MCF 10A (cell line): Measurements from ENCODE around the gene ARMH4. TPM values are rescaled to one million over a fixed set of nuclear protein-coding genes. Genes with fewer than 3 reads are reported as not detected.

Experiments
- BruUV-seq: library from RNA; stranded (reverse); fragments of 400-500 nt; replicated peaks from 2 replicates; lab custom pipeline; 2021; lab: Mats Ljungman, UMichigan
- CTCF ChIA-PET: fragments of 300-600 bp; sonication (Branson Sonifier 250); formaldehyde crosslinking; extraction: SDS; loops from one replicate; lab custom pipeline; 2021; ENCODE audit warnings: antibody characterized with exemption, inconsistent platforms; lab: Yijun Ruan, JAX
- POLR2A ChIA-PET: fragments of 300-600, 350-650 bp; sonication (Branson Sonifier 250); formaldehyde crosslinking; extraction: SDS; loops from one replicate; lab custom pipeline; 2020; ENCODE audit warnings: antibody characterized with exemption, inconsistent platforms; lab: Yijun Ruan, JAX
- DNase-seq: peaks from one replicate; pipeline ENCODE4 v3.0.0-alpha.2; 2018; ENCODE audit not compliant: unreplicated experiment
- H3K27ac Mint-ChIP-seq: one replicate; pipeline ENCODE4 v1.8.0; 2022; ENCODE audit warnings: mild to moderate bottlenecking, low read depth, mixed read lengths; ENCODE audit not compliant: unreplicated experiment
- H3K27me3 Mint-ChIP-seq: one replicate; pipeline ENCODE4 v1.8.0; 2022; ENCODE audit warnings: mixed read lengths; ENCODE audit not compliant: insufficient read depth, unreplicated experiment
- H3K36me3 Mint-ChIP-seq: one replicate; pipeline ENCODE4 v1.8.0; 2022; ENCODE audit warnings: mild to moderate bottlenecking, moderate library complexity, mixed read lengths; ENCODE audit not compliant: insufficient read depth, unreplicated experiment
- H3K4me1 Mint-ChIP-seq: one replicate; pipeline ENCODE4 v1.8.0; 2022; ENCODE audit warnings: mixed read lengths; ENCODE audit not compliant: insufficient read depth, unreplicated experiment
- H3K4me3 Mint-ChIP-seq: one replicate; pipeline ENCODE4 v1.8.0; 2022; ENCODE audit warnings: mild to moderate bottlenecking, moderate library complexity, mixed read lengths; ENCODE audit not compliant: unreplicated experiment
- H3K9me3 Mint-ChIP-seq: one replicate; pipeline ENCODE4 v1.8.0; 2022; ENCODE audit warnings: mixed read lengths; ENCODE audit not compliant: unreplicated experiment
- intact Hi-C: fragments of 100-400 bp; cut with micrococcal nuclease; formaldehyde crosslinking; loops from 2 replicates; pipeline ENCODE4 v1.14.1; 2022
- total RNA-seq: library from RNA; stranded (reverse); gene quantifications from 2 replicates; pipeline ENCODE4 v1.2.3, GENCODE V29; 2022
- TF ChIP-seq, protein P1 (sequence below): fragments of 200-600 bp; IDR thresholded peaks from one replicate; pipeline ENCODE4 v1.8.0; 2022; ENCODE audit warnings: antibody characterized with exemption, mild to moderate bottlenecking; ENCODE audit not compliant: unreplicated experiment

Gene ARMH4
- total RNA-seq, 1 experiment from 2014 or later = not detected

DNA sequence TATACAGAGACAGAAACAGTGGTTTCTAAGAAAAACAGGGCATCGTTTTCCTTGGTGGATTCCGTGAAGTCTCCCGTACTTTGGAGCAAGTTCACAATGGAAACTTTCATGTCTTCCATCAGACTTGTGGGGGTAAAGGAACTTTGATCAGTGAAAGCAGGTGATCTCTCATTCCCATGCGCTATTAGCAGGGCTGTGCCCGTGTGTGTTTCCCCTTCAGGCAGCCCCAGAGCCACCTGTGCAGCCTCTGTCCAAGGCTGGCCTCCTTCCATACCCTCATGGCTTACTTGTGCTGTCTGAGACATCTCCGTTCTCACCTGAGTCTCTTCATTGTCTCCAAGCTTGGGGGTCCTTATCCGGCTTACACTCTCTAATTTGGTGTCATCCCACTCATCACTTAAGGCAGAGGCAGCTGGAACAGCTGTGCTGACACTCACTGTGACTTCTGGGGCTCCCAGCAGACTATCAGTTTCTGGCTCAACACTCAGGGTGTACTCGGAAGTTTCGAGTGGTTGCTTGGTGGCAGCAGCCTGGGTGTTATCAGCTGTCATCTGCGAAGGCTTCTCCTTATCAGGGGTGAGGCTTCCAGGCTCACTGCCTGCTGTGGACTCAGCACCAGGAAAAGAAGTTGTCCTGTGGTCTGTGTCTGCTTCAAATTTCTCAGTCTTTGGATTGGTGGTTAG, 13.8 kb downstream of the ARMH4 start:
- CTCF ChIA-PET = interaction anchor here (0.9 kb wide), 1 partner anchor 29 kb away, joined by 4 read pairs; no protein-coding TSS in a partner anchor
- Mint-ChIP-seq H3K9me3 (no peaks in the 10 kb centered on the region), H3K4me3 (no peak overlapping the region), H3K36me3 (no peaks in the 10 kb centered on the region), H3K4me1 (no peaks in the 10 kb centered on the region), H3K27me3 (no peaks in the 10 kb centered on the region), H3K27ac (no peak overlapping the region)
- DNase-seq = no peak
- POLR2A ChIA-PET = interaction anchor here (0.6 to 0.8 kb wide), 2 partner anchors 9 to 289 kb away, joined by 3 read pairs; partner anchors contain the start of genes KIAA0586 and TIMM9
- TF ChIP-seq, protein P1, sequence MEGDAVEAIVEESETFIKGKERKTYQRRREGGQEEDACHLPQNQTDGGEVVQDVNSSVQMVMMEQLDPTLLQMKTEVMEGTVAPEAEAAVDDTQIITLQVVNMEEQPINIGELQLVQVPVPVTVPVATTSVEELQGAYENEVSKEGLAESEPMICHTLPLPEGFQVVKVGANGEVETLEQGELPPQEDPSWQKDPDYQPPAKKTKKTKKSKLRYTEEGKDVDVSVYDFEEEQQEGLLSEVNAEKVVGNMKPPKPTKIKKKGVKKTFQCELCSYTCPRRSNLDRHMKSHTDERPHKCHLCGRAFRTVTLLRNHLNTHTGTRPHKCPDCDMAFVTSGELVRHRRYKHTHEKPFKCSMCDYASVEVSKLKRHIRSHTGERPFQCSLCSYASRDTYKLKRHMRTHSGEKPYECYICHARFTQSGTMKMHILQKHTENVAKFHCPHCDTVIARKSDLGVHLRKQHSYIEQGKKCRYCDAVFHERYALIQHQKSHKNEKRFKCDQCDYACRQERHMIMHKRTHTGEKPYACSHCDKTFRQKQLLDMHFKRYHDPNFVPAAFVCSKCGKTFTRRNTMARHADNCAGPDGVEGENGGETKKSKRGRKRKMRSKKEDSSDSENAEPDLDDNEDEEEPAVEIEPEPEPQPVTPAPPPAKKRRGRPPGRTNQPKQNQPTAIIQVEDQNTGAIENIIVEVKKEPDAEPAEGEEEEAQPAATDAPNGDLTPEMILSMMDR = no peak
- no TSS peak for BruUV-seq
- intact Hi-C loops = no loop called here

DNA sequence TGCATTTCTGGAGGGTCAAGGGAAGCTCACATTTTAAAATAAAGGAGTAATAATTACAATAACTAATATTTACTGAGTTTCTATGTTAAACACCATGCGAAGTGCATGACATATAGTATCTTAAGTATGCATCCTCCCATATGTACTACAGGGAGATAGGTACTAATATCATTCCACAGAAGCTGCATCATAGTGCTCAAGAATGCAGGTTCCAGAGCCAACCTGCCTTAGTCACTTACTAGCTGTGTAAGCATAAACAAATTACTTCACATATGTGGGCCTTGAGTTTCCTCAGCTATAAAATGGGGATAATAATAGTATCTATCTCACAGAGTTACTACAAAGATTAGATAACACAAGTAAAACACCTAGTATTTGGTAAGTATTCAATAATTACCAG, 18.3 kb downstream of the ARMH4 start:
- Mint-ChIP-seq H3K36me3 (no peaks in the 10 kb centered on the region), H3K4me3 (no peak overlapping the region), H3K9me3 (no peaks in the 10 kb centered on the region), H3K27ac (no peak overlapping the region), H3K4me1 (peaks cover 7% of the 10 kb centered on the region), H3K27me3 (no peaks in the 10 kb centered on the region)
- no TSS peak for BruUV-seq
- intact Hi-C loops = no loop called here
- DNase-seq = peak; percentile 43
- CTCF ChIA-PET = interaction anchor here (0.6 to 1.1 kb wide), 3 partner anchors 26 to 35 kb away, joined by 3 to 4 read pairs (median 3); no protein-coding TSS in a partner anchor
- TF ChIP-seq, protein P1 = no peak
- POLR2A ChIA-PET = interaction anchor here (0.6 to 1.3 kb wide), 4 partner anchors 16 to 67 kb away, joined by 3 to 6 read pairs (median 4); partner anchors contain the start of gene ARMH4

DNA sequence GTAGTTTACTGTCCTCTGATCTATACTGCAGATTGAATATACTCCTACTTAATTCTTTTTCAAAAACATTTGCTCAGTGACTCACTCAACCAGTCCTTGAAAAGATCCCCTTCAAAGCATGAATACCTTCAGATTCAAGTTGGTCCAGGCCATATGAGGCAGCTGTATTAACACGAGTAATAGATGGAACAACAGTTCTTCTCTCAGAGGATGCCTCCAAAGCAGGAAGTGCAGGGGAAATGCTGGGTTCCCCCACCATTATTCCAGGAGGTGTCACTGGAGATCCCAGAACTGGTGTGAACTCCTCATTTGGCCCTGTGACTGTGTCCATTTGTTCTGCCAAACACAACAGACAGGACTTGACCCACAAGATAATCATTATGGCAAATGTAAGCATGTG, 20.6 kb downstream of the ARMH4 start:
- no peak overlapping the region for H3K4me3 Mint-ChIP-seq
- no peaks in the 10 kb centered on the region for H3K9me3 Mint-ChIP-seq
- intact Hi-C loops = no loop called here
- no peaks in the 10 kb centered on the region for H3K27me3 Mint-ChIP-seq
- H3K27ac Mint-ChIP-seq = no peak overlapping the region
- no peak for DNase-seq
- TF ChIP-seq, protein P1 = no peak
- no TSS peak for BruUV-seq
- ChIA-PET POLR2A (interaction anchor here (0.5 to 1.3 kb wide), 3 partner anchors 14 to 63 kb away, joined by 3 read pairs; no protein-coding TSS in a partner anchor), CTCF (interaction anchor here (0.6 to 1.5 kb wide), 3 partner anchors 34 to 227 kb away, joined by 3 to 7 read pairs (median 3); no protein-coding TSS in a partner anchor)
- peaks cover 7% of the 10 kb centered on the region for H3K4me1 Mint-ChIP-seq
- no peaks in the 10 kb centered on the region for H3K36me3 Mint-ChIP-seq

DNA sequence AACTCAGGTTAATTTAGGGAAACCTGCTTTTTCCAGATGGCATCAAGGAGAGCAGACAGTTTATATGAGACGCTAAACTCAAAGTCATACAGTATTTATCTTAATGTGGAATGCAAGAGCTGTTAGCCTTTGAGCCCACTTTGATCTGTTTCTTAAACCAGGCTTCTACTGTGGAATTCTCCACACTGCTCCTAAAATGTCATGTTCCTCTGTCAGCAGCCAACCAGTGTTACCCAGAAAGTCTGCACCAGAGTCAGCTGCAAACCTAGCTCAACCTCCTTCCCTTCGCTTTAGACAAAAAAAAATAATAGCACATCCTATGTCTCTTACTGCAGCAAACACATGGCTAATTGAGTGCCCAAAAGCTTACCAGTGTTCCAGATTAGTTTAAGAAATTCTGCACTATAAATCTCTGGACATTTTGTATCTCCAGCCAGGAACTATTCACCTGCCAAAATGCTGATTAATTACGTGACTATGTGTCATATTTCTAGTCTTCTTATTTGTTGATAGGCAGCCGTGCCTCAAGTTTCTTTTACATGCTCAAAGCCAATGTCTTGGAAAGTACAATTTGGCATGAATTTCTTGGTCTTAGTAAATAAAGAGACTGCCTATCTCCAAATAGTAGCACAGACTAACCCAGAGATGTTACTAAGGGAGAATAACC, 21.8 kb downstream of the ARMH4 start:
- H3K4me3 Mint-ChIP-seq = no peak overlapping the region
- CTCF ChIA-PET = interaction anchor here (0.9 to 1.5 kb wide), 2 partner anchors 35 to 301 kb away, joined by 4 to 7 read pairs; no protein-coding TSS in a partner anchor
- H3K4me1 Mint-ChIP-seq = peaks cover 7% of the 10 kb centered on the region
- H3K36me3 Mint-ChIP-seq = no peaks in the 10 kb centered on the region
- POLR2A ChIA-PET = interaction anchor here (0.6 to 1.5 kb wide), 3 partner anchors 9 to 53 kb away, joined by 3 read pairs; no protein-coding TSS in a partner anchor
- no peaks in the 10 kb centered on the region for H3K27me3 Mint-ChIP-seq
- H3K9me3 Mint-ChIP-seq = peaks cover 7% of the 10 kb centered on the region
- intact Hi-C loops = no loop called here
- H3K27ac Mint-ChIP-seq = no peak overlapping the region
- BruUV-seq = no TSS peak
- TF ChIP-seq, protein P1 = no peak
- no peak for DNase-seq
